HG03575 (cell line): ENCODE results near the gene ZNF598.
"Not testable (repeated sequence)": the region's sequence is repeated elsewhere in the genome, so short reads cannot be mapped to it uniquely, and the experiment has no call there.

Experiments used
- ATAC-seq: cut with Tn5 transposase; IDR thresholded peaks from one replicate; pipeline ENCODE4 v1.9.1; 2021; ENCODE audit not compliant: unreplicated experiment, insufficient number of reproducible peaks, low FRiP score; ENCODE audit errors: extremely low read depth

ZNF598 gene

DNA sequence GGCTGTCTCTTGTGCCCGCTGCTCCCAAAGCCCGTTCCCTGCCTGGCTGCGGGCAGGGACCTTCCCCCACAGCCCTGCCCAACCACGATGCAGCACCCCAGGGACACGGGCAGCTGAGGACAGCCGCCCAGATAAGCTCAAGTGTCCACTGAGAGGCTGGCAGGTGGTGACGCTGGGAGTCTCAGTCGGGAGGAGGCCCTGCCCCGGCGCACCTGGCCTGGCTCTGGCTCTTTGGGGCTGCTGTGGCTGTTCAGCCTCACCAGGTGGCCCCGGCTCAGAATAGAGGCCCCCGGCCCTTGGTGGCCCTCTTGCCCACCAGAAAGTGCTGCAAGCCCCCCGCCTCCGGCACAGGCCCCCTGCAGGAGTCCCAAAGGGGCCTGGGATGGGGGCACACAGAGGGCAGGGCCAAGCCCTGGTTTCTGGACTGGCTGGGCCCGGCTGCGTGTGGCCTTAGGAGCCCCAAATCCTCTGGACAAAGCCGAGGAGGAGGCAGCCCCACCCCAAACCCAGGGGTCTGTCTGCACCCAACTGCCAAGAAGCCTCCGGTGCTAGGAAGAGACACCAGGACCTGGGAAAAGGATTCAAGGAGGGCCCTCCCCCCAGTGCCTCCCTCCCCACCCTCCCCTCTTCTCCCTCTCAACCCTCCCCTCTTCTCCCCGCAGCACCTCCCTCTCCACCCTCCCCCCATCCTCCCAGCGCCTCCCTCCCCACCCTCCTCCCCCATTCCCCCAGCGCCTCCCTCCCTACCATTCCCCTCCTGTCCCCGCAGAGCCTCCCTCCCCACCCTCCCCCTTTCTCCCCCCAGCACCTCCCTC lies 32.8 kb upstream of the ZNF598 start:
- ATAC-seq = no peak

DNA sequence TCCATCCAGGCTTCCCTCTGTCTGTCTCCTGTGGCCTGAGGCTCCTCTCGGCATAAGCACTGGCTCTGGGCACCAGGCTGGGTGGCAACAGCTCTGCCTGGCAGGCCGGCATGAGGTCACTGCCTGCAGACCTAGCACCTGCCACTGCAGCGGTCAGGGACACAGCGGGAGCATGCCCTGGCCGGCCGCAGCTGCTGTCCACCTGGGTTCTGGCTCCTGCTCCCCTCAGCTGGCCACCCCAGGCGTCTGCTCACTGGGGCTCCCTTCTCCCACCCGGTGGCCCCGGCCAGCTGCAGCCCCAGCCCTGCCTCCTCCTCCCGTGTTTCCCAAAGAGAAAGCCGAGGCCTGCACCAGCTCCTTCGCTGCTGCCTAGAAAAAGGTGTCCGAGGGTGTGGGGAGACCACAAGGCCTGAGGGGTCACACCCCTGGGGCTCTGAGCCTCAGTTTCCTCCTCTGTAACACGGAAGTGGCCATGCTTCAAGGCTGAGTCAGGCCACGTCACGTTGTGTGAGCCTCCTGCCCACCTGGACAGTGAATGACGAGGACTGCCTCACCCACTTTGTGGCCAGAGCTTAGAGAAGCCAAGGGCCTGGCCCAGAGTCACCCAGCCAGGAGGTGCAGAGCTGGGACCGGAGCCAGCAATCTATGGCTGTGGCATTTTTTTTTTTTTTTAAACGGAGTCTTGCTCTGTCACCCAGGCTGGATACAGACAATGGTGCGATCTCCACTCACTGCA lies 31.3 kb upstream of the ZNF598 start:
- no peak for ATAC-seq

DNA sequence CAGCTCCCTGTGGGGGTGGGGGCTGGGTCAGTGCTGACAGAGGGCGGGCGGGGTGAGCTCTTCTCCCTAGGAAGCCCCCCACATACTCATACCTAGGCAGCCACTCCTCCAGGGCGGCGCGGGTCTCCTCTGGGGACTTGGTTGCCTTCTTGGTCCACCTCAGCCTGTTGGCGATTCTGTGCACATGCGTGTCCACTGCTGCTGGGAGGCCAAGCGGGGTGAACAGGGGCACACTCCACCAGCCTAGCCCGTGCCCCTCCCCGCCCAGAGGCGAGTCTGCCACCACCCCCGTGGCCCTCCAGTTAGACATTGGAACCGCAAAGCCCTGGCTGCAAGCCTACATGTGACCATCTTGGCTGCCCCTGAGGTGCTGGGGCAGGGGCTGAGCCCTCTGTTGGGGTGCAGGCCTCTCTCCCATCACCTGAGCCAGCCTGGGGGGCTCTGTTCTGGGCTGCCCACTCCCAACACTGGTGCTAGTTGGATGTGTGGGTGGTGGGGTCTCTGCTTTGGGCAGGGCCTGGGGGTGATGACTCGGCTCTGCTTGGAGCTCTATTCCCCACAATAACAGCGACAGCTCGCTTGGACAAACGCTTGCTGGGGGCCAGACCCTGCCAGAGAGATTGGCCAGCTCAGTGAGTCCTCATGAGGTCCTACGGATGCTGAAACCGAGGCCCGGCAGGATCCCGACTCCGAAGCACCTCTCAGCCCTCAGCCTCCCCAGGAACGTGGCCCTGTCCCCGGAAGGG lies 30.6 kb upstream of the ZNF598 start:
- ATAC-seq = no peak

DNA sequence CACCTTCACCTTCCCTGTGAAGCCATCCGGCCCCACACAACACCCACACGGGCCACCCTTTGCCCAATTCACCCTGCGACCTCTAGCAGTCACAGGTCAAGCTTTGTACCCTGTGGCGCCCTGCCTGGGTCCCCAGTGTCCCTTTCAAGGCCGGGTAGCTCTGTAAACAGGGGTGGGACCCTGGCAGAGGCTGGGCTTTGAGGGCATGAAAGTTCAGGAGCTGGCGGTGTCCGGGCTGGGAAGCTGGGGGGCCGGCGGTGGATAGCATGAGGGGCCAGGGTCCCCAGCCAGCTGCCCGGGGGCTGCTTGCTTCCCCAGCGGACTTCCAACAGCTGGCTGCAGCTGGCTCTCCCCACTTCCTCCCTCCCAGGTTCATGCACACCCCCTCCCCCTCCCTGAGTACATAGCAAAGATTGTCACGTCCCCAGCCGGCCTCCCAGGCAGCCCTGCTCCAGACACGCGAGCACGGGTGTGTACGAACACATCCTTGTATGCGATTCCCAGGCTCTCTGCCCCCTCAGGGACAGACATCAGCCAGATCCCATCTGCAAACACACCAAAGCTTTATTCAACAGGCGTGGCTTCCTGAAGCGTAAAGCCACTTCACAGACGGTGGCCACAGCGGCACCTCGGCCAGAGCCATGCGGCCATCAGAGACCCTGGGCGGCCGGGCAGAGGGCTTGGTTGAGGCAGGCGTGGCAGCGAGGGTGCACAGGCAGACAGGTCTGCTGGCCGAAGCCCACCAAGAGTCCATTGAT lies 29.8 kb upstream of the ZNF598 start:
- no peak for ATAC-seq

DNA sequence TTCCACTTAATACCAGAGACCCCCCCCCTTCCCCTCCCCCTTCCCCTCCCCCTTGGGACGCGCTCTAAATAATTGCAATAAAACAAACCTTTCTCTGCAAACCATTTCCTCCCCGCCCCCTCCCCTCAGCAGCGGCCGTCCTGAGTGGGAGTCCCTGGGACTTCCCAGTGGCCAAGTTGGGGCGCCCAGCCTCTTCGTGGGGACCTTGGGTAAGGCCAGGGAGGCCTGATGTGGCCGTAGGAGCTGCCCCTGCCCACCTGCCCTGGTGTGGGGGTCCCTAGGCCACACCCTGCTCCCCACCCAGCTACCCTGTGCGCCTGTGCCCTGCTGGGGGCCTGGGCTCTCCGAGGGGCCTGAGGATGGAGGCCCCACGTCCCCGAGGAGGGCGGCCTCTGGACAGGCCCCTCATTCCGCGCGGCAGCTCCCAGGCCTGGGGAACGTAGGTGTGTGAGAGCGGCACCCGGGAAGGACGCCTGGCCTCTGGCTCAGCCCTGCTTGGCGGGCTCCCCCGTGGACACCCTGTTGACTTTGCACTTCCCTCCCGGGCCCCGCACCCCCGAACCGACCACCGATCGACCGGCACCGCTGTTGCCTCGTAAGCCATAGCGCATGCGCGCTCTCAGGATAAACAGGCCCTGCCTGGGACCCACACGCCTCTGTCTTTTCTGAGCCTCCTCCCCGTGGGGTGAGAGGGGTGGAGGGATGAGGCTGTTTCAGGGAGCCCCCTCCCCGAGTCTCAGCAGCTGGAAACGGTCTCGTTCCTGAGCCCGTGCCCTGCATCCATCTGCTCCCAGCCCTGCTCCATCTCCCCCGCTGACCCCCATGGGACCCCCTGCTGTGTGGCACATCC lies 29.0 kb upstream of the ZNF598 start:
- ATAC-seq = no peak

DNA sequence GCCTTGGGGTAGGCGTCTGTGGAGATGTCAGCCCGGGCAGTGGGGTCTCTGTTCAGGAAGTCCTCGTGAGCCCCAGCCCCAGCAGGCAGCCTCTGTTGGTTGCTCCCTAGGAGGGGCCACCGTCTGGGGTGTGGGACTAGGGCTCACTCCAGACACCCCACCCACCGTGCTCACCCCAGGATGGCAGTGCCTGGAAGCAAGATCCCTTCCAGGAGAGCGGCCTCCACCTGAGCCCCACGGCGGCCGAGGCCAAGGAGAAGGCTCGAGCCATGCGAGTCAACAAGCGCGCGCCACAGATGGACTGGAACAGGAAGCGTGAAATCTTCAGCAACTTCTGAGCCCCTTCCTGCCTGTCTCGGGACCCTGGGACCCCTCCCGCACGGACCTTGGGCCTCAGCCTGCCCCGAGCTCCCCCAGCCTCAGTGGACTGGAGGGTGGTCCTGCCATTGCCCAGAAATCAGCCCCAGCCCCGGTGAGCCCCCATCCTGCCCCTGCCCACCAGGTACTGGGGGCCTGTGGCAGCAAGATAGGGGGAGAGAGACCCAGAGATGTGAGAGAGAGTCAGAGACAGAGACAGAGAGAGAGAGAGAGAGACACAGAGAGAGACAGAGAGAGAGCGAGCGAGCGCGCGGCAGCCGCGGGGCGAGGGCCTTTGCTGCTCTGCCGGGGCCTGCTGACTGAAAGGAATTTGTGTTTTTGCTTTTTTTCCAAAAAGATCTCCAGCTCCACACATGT lies 28.2 kb upstream of the ZNF598 start:
- no peak for ATAC-seq

DNA sequence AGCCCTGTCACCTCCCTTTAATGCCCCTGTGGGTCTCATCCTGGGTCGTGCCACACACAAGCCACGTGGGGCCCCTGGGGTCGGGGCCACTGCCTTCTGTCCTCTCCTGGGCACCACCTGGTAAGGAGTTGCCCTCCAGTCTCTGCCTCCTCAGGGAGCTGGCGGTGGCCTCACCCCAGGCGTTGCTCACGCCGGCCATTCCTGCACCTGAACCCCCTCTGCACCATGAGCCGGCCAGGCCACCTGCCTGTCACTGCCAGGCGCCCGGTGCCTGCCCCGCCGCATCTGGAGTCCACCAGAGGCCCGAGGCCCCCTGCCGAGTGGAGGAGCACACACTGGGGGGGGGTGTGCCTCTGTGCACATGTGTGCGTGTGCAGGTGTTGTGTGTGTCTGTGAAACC lies 27.5 kb upstream of the ZNF598 start:
- ATAC-seq = no peak

DNA sequence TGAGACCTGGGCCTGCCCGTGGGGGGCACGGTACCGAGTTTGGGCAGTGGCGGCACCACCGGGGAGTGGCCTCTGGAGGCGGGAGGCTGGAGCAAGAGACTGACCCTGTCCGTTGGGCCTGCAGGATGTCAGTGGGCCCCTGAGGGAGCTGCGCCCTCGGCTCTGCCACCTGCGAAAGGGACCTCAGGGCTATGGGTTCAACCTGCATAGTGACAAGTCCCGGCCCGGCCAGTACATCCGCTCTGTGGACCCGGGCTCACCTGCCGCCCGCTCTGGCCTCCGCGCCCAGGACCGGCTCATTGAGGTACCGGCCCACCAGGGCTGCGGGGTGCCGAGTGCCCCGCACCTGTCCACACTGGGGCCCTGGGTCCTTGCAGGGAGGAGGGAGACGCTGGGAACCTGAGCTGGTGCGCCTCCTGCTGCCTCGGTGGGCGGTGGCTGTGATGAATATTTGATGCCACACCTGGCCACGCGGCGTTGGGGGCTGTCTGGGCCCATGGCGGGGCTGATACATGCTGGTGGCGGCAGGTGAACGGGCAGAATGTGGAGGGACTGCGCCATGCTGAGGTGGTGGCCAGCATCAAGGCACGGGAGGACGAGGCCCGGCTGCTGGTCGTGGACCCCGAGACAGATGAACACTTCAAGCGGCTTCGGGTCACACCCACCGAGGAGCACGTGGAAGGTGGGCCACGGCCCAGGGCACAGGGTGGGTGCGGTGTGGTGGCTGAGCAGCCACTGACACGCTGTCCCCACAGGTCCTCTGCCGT lies 26.8 kb upstream of the ZNF598 start:
- ATAC-seq = no peak

DNA sequence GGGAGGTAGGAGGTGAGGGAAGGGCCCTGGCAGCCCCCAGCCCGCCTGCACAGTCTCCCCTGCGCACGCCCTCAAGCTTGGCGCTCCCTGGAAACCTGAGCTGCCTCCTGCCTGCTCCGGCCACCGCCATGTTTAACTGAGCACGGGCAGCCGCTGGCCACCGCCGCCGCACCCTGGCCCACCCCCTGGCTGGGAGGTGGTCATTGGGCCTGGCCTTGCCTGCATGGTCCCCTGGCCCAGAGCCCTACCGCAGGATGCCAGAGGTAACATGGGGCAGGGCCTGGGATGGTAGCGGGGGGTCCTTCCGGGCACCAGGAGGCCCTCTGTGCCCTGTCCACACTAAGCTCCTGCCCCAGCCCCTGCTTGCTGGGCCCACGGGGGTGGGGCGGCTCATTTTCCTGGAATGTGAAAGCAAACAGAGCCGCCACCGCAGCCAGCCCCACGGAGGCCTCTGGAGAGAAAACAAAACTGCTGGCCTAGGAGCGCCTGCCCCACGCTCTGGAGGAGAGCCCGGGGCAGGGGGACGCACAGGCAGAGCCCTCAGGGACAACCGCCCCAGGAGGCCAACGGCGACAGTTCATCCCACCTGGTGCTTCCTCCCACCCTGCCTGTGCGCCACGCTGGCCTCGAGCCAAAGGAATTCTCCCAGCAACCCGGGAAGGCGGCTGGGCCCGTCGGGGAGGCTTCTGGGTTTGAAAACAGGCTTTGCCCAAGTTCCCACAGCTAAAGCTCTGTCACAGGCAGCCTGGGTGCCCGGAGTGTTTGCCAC lies 26.0 kb upstream of the ZNF598 start:
- no peak for ATAC-seq

DNA sequence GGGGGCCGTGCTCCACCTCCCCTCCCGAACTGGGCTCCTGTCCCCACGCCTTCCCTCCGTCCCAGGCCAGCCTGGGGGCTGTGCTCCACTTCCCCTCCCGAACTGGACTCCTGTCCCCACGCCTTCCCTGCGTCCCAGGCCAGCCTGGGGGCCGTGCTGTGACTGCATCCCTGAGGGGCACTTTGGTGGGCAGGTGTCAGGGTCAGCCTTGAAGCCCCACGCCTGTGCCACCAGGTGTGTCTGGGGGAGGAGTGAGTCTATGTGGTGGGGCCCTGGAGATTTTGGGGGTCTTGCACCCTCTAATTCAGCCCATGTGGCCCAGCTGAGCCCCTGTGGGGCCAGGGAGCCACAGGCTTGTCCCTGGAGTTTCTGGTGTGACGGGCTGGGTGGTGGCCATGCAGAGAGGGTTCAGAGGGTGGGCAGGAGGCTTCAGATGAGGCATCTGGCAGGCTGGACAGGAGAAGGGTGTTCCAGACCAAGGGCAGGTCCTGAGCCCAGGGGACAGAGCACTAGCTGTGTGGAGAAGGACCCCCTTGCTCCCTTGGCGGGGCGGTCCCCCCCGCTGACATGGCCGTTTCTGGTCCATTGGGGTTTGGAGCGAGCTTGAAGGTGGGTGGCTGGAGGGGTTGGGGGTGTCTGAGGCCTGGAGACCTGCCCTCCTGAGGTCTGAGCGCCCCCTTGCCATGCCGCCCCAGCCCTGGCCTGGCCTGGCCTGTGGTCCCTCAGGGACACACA lies 25.2 kb upstream of the ZNF598 start:
- ATAC-seq = no peak

DNA sequence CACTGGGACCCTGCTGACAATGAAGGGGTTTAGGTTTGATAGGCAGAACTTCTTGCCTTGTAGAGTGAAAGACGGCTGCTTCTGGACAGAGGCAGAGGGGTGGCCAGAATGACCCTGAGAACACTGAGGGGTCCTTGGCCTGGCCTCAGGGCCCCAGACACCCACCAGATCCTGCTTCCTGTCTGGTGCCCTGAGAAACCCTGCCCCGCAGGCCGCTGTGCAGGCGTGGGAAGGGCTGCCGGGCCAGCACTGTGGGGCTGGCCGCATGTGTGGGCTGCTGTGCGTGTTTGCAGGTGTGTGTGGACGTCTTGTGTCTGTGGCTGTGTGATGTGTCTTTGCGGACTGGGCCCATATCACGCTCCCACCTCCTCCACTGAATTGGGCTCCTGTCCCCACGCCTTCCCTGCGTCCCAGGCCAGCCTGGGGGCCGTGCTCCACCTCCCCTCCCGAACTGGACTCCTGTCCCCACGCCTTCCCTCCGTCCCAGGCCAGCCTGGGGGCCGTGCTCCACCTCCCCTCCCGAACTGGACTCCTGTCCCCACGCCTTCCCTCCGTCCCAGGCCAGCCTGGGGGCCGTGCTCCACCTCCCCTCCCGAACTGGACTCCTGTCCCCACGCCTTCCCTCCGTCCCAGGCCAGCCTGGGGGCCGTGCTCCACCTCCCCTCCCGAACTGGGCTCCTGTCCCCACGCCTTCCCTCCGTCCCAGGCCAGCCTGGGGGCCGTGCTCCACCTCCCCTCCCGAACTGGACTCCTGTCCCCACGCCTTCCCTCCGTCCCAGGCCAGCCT lies 24.5 kb upstream of the ZNF598 start:
- ATAC-seq = not testable (repeated sequence)

DNA sequence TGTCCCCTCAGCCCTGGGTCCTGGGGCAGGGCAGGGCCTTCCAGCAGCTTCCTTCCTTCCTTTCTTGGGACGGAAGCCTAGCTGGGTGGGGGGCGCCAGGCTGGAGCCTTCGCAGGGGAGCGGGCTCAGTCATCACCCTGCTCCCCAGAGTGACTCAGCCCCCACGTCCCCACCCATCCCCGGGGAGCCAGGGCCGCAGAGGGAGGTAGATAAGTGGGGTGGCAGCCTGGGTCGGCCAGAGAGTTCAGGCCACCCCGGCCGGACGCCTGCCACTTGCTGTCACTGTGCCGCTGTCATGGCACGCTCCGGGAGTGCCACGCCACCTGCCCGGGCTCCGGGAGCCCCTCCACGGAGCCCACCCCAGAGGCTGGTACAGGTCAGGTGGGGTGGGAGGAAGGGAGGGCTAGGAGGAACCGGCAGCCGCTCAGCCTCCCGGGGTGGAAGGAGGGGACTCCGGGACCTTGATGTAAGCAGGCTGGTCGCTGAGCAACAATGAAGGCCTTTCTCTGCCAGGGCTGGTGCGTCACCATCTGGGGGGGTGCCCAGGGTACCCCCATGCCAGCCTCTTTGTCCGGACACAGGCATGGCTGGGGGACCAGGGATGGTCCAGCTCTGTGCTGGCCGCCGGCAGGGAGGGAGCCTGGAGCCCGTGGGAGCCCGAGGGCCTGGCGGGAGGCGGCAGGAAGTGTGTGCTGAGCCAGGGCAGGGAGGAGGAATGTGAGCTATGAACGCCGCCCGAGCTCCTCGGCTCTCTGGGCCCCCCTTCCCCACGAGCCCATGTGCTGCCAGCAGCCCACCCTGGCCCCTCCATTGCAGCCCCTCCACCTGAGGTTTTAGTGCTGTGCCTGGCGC lies 23.7 kb upstream of the ZNF598 start:
- no peak for ATAC-seq

DNA sequence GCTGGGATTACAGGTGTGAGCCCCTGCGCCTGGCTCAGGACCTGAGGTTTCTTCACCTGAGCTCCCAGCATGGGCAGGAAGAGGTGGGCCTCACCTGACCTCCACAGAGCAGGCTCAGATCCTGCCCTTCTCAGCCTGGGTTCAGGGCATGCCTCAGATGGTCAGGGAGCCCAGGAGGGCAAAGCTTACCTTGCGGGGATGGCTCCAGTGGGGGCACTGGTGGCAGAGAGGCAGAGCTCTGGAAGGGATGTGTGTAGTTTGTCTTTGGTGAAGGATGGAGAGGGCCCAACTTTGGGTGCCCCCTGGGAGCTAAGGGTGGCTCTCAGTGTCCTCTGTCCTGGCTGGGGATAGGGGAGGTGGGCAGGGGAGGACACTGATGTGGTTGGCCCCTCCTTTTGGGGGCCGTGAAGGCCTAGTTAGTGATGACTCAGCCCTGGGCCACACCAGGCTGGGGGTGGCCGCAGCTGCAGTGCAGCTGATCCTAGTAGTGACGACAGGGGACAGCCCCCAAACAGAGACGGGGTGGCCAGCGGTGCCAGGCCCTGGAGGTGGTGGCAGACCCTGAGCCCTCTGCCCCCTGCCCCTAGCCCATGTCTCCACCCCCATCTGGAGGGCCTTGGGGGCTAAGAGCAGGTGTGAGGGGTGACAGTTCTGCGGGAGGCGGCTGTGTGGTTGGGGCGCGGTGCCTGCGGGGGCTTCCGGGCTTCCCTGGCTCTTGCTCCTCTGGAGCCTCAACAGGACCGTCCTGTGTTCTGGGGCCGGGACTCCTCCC lies 22.9 kb upstream of the ZNF598 start:
- no peak for ATAC-seq
